Measurements from ENCODE around the gene PATJ. TPM values are rescaled to one million over a fixed set of nuclear protein-coding genes. Genes with fewer than 3 reads are reported as not detected.
"Not testable (repeated sequence)": the region's sequence is repeated elsewhere in the genome, so short reads cannot be mapped to it uniquely, and the experiment has no call there.

Gene PATJ
- total RNA-seq, 1 donor from 2014 or later: 121 TPM

DNA sequence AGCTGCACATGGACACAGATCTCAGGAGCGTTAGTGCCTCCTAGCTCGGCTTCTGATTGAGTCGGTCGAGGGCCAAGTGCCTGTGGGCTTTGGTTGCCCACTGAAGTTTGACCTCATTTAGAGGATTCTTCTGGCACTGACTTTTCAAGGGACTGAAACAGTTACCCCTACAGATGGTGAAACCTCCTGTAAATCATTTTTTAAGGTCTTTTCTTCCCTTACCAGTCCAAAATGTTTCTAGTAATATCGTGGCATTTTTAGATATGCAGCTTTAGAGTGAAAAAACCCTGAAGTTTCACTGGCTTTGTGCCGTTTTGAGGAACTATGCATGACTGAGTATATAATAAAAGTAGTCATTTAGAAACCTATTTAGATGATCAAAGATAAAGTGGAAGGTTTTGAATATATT is 417.7 kb downstream of the PATJ start:
- ATAC-seq: no peak
- intact Hi-C loops (cut with DNase I): no loop called here
- no peak for DNase-seq (ENCODE audit: missing footprints)

DNA sequence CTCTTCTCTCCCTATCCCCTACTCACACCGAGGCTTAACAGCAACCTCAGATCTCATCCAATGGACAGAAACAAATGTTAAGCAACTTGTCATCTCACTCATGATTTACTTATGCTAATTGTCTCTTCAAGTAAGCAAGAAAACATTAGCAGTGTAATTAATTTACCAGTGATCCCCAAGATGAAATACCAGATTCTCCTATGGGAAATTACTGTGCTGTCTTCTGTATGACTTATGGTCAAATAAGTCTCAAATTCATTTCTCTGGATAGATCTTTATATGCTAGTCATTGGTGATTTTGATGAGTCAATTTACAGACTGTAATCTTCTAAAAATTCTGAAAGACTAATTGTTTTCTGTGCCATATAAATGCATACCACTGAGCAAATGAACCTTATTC is 419.4 kb downstream of the PATJ start:
- no peak for ATAC-seq

DNA sequence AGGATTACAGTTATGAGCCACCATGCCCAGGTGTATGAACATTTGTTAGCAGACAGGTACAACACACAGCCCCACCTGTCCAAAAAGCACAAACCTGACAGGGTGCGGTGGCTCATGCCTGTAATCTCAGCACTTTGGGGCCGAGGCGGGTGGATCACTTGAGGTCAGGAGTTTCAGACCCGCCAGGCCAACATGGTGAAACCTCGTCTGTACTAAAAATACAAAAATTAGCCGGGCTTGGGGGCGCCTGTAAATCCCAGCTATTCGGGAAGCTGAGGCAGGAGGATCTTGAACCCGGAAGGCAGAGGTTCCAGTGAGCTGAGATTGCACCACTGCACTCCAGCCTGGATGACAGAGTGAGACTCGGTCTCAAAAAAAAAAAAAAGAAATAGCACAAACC is 428.1 kb downstream of the PATJ start:
- intact Hi-C loops (cut with DNase I); ATAC-seq; DNase-seq (ENCODE audit: missing footprints): not testable (repeated sequence)

More for the DNA sequence above, 419.4 kb downstream of the PATJ start:
- DNase-seq (ENCODE audit: missing footprints): no peak
- intact Hi-C loops (cut with DNase I): no loop called here

DNA sequence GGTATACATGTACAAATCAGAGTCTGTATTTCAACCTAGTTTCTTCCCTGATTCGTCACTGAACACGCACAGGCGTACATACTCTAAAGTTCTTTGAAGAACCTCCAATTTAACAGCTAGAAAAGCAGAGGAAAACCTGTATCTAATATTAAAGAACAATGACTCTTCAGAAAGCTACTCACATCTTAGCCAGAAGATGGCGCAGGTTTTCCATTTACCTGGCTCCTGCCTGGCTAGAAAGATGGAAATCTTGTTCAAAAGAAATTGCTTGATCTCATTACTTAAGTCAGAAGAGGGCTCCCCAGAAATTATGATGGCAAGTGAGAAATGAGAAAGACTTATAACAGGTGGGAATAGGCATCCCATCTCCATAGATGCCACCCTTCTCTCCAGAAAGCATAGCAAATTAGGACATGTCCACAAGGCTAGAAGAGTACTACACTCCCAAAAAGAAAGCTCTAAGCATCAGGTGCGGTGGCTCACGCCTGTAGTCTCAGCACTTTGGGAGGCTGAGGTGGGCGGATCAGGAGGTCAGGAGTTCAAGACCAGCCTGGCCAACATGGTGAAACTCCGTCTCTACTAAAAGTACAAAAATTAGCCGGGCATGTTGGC is 433.4 kb downstream of the PATJ start:
- intact Hi-C loops (cut with DNase I): loop anchor here (1.0 kb wide), 1 partner anchor 232 kb away; no protein-coding TSS in a partner anchor
- ATAC-seq (no peak), DNase-seq (ENCODE audit: missing footprints) (no peak)

GRCh38 chr1:62176597-62177312 is 434.5 kb downstream of the PATJ start:
- DNase-seq (ENCODE audit: missing footprints) (no peak), ATAC-seq (no peak)
- intact Hi-C loops (cut with DNase I): no loop called here

GRCh38 chr1:62177621-62178020 is 435.3 kb downstream of the PATJ start:
- no peak for ATAC-seq
- intact Hi-C loops (cut with DNase I): no loop called here
- DNase-seq (ENCODE audit: missing footprints): no peak

GRCh38 chr1:62178372-62178771 is 436.1 kb downstream of the PATJ start:
- DNase-seq (ENCODE audit: missing footprints) (no peak), ATAC-seq (no peak)
- intact Hi-C loops (cut with DNase I): no loop called here

GRCh38 chr1:62180054-62180453 is 437.8 kb downstream of the PATJ start:
- intact Hi-C loops (cut with DNase I); DNase-seq (ENCODE audit: missing footprints); ATAC-seq: not testable (repeated sequence)

GRCh38 chr1:62180639-62181038 is 438.4 kb downstream of the PATJ start:
- no peak for DNase-seq (ENCODE audit: missing footprints)
- intact Hi-C loops (cut with DNase I): no loop called here

DNA sequence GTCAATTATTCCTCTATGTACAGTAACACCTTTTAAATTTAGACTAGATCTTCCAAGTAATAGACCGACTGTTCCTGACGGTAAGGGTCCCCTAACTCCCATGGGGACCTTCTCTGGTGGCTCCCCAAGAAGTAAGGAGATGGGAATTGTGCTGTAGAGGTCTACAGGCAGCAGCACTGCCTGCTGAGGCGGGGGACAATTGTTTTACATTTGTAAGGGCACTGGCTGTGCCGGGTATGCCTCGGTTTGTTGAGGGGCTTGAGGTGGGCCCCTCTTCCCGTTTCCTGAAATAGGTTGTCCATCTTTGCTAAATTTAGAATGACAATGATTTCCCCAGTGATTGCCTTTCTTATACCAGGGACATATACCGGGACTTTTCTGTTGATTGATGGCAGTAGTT is 439.3 kb downstream of the PATJ start:
- DNase-seq (ENCODE audit: missing footprints) (no peak), ATAC-seq (no peak)
- intact Hi-C loops (cut with DNase I): no loop called here

More at GRCh38 chr1:62180639-62181038, 438.4 kb downstream of the PATJ start:
- ATAC-seq: no peak

GRCh38 chr1:62182157-62182556 is 439.9 kb downstream of the PATJ start:
- intact Hi-C loops (cut with DNase I): not testable (repeated sequence)

DNA sequence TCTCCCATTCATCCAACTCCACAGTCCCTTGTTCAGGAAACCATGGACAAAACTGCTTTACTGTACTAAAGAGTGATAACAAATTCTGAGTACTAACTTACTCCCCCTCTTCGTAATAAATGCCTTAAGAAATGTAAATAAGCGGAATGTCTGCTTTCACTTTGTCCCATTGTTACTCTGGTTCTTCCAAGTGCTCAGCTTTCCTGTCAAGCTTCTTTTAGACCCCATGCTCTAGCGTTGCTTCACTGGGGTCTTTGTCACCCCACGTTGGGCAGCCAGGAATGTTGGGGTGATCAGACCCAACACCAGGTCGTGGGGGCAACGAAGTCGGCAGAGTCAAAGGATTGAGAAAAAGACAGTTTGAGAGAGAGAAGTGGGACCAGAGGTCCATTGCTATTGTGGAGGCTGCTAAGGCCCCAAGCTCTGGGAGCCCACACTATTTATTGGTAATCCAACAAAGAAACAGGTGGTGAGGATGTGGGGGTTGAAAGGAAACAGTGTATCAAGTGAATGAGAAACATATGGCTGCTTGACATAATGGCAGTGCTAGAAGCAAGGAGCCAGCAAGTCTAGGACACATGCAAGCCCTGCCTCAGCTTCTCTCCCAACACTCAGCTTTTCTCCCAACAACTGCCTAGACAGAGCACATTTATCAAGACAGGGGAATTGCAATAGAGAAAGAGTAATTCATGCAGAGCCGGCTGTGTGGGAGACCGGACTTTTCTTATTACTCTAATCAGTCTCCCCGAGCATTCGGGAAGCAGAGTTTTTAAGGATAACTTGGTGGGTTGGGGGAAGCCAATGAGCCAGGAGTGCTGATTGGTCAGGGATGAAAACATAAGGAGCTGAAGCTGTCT is 441.1 kb downstream of the PATJ start:
- DNase-seq (ENCODE audit: missing footprints); intact Hi-C loops (cut with DNase I); ATAC-seq: not testable (repeated sequence)

More at GRCh38 chr1:62182157-62182556, 439.9 kb downstream of the PATJ start:
- not testable (repeated sequence) for DNase-seq (ENCODE audit: missing footprints); ATAC-seq

- DNase-seq (ENCODE audit: missing footprints): no peak
Observed at GRCh38 chr1:62184336-62184735, 442.1 kb downstream of the PATJ start.

GRCh38 chr1:62185233-62185632 is 443.0 kb downstream of the PATJ start:
- ATAC-seq; DNase-seq (ENCODE audit: missing footprints); intact Hi-C loops (cut with DNase I): not testable (repeated sequence)

More at GRCh38 chr1:62184336-62184735, 442.1 kb downstream of the PATJ start:
- no peak for ATAC-seq
- intact Hi-C loops (cut with DNase I): no loop called here

DNA sequence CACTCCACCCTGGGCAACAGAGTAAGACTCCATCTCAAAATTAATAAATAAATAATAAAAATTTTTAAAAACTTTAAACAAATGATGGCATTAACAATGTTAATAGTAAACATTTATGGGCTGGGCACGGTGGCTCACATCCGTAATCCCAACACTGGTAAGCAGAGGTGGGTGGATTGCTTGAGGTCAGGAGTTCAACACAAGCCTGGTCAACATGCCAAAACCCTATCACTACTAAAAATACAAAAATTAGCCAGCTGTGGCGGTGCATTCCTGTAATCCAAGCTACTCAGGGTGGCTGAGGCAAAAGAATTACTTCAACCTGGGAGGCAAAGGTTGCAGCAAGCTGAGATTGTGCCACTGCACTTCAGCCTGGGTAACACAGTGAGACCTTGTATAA is 443.4 kb downstream of the PATJ start:
- no peak for ATAC-seq
- intact Hi-C loops (cut with DNase I): no loop called here

GRCh38 chr1:62187548-62187947 is 445.3 kb downstream of the PATJ start:
- intact Hi-C loops (cut with DNase I): no loop called here
- DNase-seq (ENCODE audit: missing footprints) (no peak), ATAC-seq (no peak)

More for the DNA sequence above, 443.4 kb downstream of the PATJ start:
- no peak for DNase-seq (ENCODE audit: missing footprints)

DNA sequence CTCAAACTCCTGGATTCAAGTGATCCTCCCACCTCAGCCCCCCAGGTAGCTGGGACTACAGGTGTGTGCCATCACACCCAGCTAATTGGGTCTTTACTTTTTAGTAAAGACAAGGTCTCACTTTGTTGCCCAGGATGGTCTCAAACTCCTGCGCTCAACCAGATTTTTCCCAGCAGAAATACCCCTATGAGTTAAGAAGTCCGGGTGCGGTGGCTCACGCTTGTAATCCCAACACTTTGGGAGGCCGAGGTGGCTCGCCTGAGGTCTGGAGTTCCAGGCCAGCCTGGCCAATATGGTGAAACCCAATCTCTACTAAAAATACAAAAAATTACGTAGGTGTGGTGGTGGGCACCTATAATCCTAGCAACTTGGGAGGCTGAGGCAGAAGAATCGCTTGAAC is 445.8 kb downstream of the PATJ start:
- DNase-seq (ENCODE audit: missing footprints) (no peak), ATAC-seq (no peak)

GRCh38 chr1:62194651-62195544 is 452.6 kb downstream of the PATJ start, which contains the start of gene L1TD1:
Gene L1TD1 (plus strand): TSS chr1:62194849. CDS start chr1:62206629, 11,780 bp downstream.
- intact Hi-C loops (cut with DNase I): no loop called here
- ATAC-seq (no peak), DNase-seq (ENCODE audit: missing footprints) (no peak)

More for the DNA sequence above, 445.8 kb downstream of the PATJ start:
- intact Hi-C loops (cut with DNase I): no loop called here

All from Right ventricle myocardium inferior (tissue), 1 donor.